MM.1S (cell line): Measurements from ENCODE around the gene JSRP1.

Experiments
- DNase-seq: peaks from one replicate; pipeline ENCODE4 v3.0.0-alpha.2; 2015
- H2AFZ ChIP-seq: fragments of 300-600 bp; sonication (generic); 2 replicates; pipeline ENCODE4 v1.6.0; 2016; ENCODE audit warnings: antibody characterized with exemption, low read length
- H3F3A ChIP-seq: fragments of 300-600 bp; sonication (generic); 2 replicates; pipeline ENCODE4 v1.6.1; 2016; ENCODE audit warnings: mild to moderate bottlenecking, antibody characterized with exemption, low read length, moderate library complexity, mixed read lengths; ENCODE audit not compliant: insufficient read depth
- H3K27ac ChIP-seq: fragments of 300-600 bp; sonication (generic); 2 replicates; pipeline ENCODE4 v1.5.1; 2016; ENCODE audit warnings: mild to moderate bottlenecking, low read length
- H3K27me3 ChIP-seq: fragments of 300-600 bp; sonication (generic); replicated peaks from 2 replicates; pipeline ENCODE4 v1.6.0; 2016; ENCODE audit warnings: low read length; ENCODE audit not compliant: insufficient read depth
- H3K36me3 ChIP-seq: fragments of 300-600 bp; sonication (generic); replicated peaks from 2 replicates; pipeline ENCODE4 v1.6.1; 2016; ENCODE audit warnings: mild to moderate bottlenecking, low read length, mixed read lengths; ENCODE audit not compliant: insufficient read depth
- H3K4me1 ChIP-seq: fragments of 300-600 bp; sonication (generic); 2 replicates; pipeline ENCODE4 v1.6.1; 2016; ENCODE audit warnings: low read length, mixed read lengths
- H3K4me2 ChIP-seq: fragments of 300-600 bp; sonication (generic); 2 replicates; pipeline ENCODE4 v1.6.0; 2016; ENCODE audit warnings: low read depth, low read length
- H3K4me3 ChIP-seq: fragments of 300-600 bp; sonication (generic); 2 replicates; pipeline ENCODE4 v1.5.1; 2016; ENCODE audit warnings: low read length, mixed read lengths
- H3K79me2 ChIP-seq: fragments of 300-600 bp; sonication (generic); 2 replicates; pipeline ENCODE4 v1.6.1; 2016; ENCODE audit warnings: mixed run types, low read length, mixed read lengths
- H3K9ac ChIP-seq: fragments of 300-600 bp; sonication (generic); 2 replicates; pipeline ENCODE4 v1.6.1; 2016; ENCODE audit warnings: low read length, mixed read lengths
- H3K9me2 ChIP-seq: fragments of 300-600 bp; sonication (generic); replicated peaks from 2 replicates; pipeline ENCODE4 v1.6.1; 2016; ENCODE audit warnings: mild to moderate bottlenecking, low read length, mixed read lengths; ENCODE audit not compliant: insufficient read depth
- H3K9me3 ChIP-seq: fragments of 300-600 bp; sonication (generic); replicated peaks from 2 replicates; pipeline ENCODE4 v1.6.1; 2016; ENCODE audit warnings: mild to moderate bottlenecking, low read length, mixed read lengths; ENCODE audit not compliant: insufficient read depth
- H4K20me1 ChIP-seq: fragments of 300-600 bp; sonication (generic); 2 replicates; pipeline ENCODE4 v1.6.1; 2016; ENCODE audit warnings: mild to moderate bottlenecking, low read length, moderate library complexity, mixed read lengths; ENCODE audit not compliant: insufficient read depth
- CTCF ChIP-seq: fragments of 300-600 bp; sonication (generic); IDR thresholded peaks from 2 replicates; pipeline ENCODE4 v1.5.1; 2016; ENCODE audit warnings: antibody characterized with exemption, low read length, mixed read lengths
- EZH2 ChIP-seq: fragments of 300-600 bp; sonication (generic); optimal IDR thresholded peaks from 2 replicates; pipeline ENCODE3; 2017; ENCODE audit warnings: low read depth, mild to moderate bottlenecking, antibody characterized with exemption, low read length, mixed read lengths
- EZH2phosphoT487 ChIP-seq: fragments of 300-600 bp; sonication (generic); IDR thresholded peaks from 2 replicates; pipeline ENCODE4 v1.6.1; 2018; ENCODE audit warnings: antibody characterized with exemption, low read length

Gene JSRP1

GRCh38 chr19:2261438-2262172, 5.4 kb upstream of the JSRP1 start:
- H3K9me3 ChIP-seq, result no peaks in the 10 kb centered on the region
- H3K4me3 ChIP-seq, result no peak overlapping the region
- peaks cover 35% of the 10 kb centered on the region for H3K79me2 ChIP-seq
- H3K36me3 ChIP-seq, result no peaks in the 10 kb centered on the region
- H3K9ac ChIP-seq, result no peak overlapping the region
- TF ChIP-seq CTCF, result peak; percentile 76
- no peak for TF ChIP-seq EZH2phosphoT487
- TF ChIP-seq EZH2, result no peak
- peaks cover 33% of the 10 kb centered on the region for H3K4me1 ChIP-seq
- H3K27ac ChIP-seq, result peak overlapping the region; percentile 4; the same call in 1 of the 2 replicates
- no peaks in the 10 kb centered on the region for H3K9me2 ChIP-seq
- H4K20me1 ChIP-seq, result no peaks in the 10 kb centered on the region
- peaks cover 26% of the 10 kb centered on the region for H3F3A ChIP-seq
- H3K4me2 ChIP-seq, result no peak overlapping the region
- no peak overlapping the region for H2AFZ ChIP-seq
- no peaks in the 10 kb centered on the region for H3K27me3 ChIP-seq
- DNase-seq, result peak; percentile 49

DNA sequence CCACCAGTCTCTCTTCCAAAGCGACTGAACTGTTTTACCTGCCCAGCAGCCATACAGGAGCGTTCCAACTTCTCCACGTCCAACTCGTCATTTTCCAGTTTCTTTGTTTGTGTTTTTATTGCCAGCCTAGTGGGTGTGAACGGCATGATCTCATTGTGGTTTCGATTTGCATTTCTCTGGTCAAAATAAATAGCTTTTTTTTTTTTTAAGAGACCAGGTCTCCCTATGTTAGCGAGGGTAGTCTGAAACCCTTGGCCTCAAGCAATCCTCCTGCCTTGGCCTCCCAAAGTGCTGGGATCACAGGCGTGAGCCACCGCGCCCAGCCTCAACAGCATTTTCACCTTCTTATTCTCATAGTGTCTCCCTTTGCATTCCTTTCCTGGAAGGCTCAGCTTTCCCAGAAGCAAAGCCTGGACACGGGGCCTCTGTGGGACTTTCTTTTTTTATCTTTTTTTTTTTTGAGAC, 4.2 kb upstream of the JSRP1 start:
- Histone ChIP-seq H3K9ac (peak overlapping the region; percentile 66), H3K4me1 (peaks cover 35% of the 10 kb centered on the region), H3K4me3 (peak overlapping the region; percentile 23; the same call in 1 of the 2 replicates), H4K20me1 (no peaks in the 10 kb centered on the region), H3K27ac (peak overlapping the region; percentile 90), H3K36me3 (no peaks in the 10 kb centered on the region), H3K27me3 (no peaks in the 10 kb centered on the region), H3K9me3 (no peaks in the 10 kb centered on the region), H3F3A (peaks cover 31% of the 10 kb centered on the region), H3K4me2 (peak overlapping the region; percentile 44; the same call in 1 of the 2 replicates), H3K79me2 (peaks cover 44% of the 10 kb centered on the region), H2AFZ (no peak overlapping the region), H3K9me2 (no peaks in the 10 kb centered on the region)
- peak; percentile 87 for DNase-seq
- TF ChIP-seq CTCF (no peak), EZH2phosphoT487 (no peak), EZH2 (no peak)

DNA sequence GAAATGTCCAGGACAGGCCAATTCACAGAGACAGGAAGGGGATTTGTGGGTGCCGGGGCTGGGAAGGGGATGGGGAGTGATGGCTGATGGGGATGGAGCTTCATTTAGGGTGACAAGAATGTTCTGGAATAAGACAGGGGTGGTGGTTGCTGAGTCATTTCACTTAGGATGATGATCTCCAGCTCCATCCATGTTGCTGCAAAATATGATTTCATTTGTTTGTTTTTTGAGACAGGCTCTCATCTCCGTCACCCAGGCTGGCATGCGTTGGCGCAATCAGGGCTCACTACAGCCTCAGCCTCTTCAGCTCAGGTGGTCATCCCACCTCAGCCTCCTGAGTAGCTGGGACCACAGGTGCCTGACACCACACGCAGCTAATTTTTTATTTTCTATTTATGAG, 3.1 kb upstream of the JSRP1 start:
- no peaks in the 10 kb centered on the region for H3K9me2 ChIP-seq
- peak overlapping the region; percentile 90; the same call in 1 of the 2 replicates for H3K27ac ChIP-seq
- H3K4me1 ChIP-seq, result peaks cover 42% of the 10 kb centered on the region
- DNase-seq, result peak; percentile 6
- no peaks in the 10 kb centered on the region for H3K9me3 ChIP-seq
- H3K9ac ChIP-seq, result no peak overlapping the region; the same call in 1 of the 2 replicates
- H3K27me3 ChIP-seq, result no peaks in the 10 kb centered on the region
- no peak overlapping the region for H2AFZ ChIP-seq
- no peaks in the 10 kb centered on the region for H3K36me3 ChIP-seq
- H3K79me2 ChIP-seq, result peaks cover 54% of the 10 kb centered on the region
- no peak for TF ChIP-seq CTCF
- no peak for TF ChIP-seq EZH2phosphoT487
- TF ChIP-seq EZH2, result no peak
- H4K20me1 ChIP-seq, result no peaks in the 10 kb centered on the region
- H3K4me2 ChIP-seq, result peak overlapping the region; percentile 4; the same call in 1 of the 2 replicates
- peaks cover 33% of the 10 kb centered on the region for H3F3A ChIP-seq
- no peak overlapping the region for H3K4me3 ChIP-seq
